Gastroesophageal sphincter (tissue), 3 donors: Measurements from ENCODE around the gene B4GALT2.

Experiments
- POLR2A ChIP-seq, 2 donors: fragments of 450-650 bp; IDR thresholded peaks; one replicate each; pipeline ENCODE4 v1.6.1; 2017; ENCODE audit warnings: antibody characterized with exemption in 2 of 2, mild to moderate bottlenecking in 2 of 2, moderate library complexity in 1 of 2
- POLR2AphosphoS5 ChIP-seq: sonication (generic); formaldehyde crosslinking; IDR thresholded peaks from one replicate; pipeline ENCODE4 v1.6.1; 2017; ENCODE audit warnings: antibody characterized with exemption
- TF ChIP-seq, protein P1 (sequence below), 4 experiments: fragments of 200-600 bp in 2 of 4; fragments of 450-650 bp in 2 of 4; sonication (generic) in 1 of 4; IDR thresholded peaks; one replicate each; pipeline ENCODE4 v1.5.1; 2017 to 2019; ENCODE audit warnings: antibody characterized with exemption in 4 of 4, mild to moderate bottlenecking in 2 of 4, moderate library complexity in 2 of 4

DNA sequence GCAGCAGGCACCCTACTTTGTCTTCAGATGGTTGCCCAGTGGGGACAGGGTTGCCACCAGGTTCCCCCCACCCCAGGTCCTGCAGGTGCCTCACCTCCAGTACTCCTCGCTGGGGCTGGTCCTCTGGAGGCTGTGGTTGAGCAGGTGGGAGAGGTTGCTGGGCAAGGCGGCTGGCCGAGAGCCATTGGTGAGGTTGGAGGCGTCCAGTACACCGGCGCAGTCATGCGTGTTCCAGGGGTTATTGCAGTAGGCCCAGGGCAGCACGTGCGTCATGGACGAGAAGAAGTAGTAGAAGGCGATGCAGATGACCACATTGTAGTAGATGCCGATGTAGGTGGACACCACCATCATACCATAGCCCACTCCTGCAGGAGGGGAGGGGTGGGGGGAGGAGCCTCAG lies 29.2 kb downstream of the B4GALT2 start:
- TF ChIP-seq, protein P1, sequence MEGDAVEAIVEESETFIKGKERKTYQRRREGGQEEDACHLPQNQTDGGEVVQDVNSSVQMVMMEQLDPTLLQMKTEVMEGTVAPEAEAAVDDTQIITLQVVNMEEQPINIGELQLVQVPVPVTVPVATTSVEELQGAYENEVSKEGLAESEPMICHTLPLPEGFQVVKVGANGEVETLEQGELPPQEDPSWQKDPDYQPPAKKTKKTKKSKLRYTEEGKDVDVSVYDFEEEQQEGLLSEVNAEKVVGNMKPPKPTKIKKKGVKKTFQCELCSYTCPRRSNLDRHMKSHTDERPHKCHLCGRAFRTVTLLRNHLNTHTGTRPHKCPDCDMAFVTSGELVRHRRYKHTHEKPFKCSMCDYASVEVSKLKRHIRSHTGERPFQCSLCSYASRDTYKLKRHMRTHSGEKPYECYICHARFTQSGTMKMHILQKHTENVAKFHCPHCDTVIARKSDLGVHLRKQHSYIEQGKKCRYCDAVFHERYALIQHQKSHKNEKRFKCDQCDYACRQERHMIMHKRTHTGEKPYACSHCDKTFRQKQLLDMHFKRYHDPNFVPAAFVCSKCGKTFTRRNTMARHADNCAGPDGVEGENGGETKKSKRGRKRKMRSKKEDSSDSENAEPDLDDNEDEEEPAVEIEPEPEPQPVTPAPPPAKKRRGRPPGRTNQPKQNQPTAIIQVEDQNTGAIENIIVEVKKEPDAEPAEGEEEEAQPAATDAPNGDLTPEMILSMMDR (IDR thresholded peaks at IDR 0.05) = no peak
- TF ChIP-seq POLR2AphosphoS5 (no peak), POLR2A (IDR thresholded peaks at IDR 0.05) (no peak)
